Smooth muscle cell (in vitro differentiated cells): ENCODE data around the gene HTR3E. TPM values are rescaled to one million over a fixed set of nuclear protein-coding genes. Genes with fewer than 3 reads are reported as not detected.
"Not testable (repeated sequence)": the region's sequence is repeated elsewhere in the genome, so short reads cannot be mapped to it uniquely, and the experiment has no call there.

Experiments
- DNase-seq: peaks from one replicate; lab custom pipeline; 2025; ENCODE audit not compliant: unreplicated experiment; lab: John Stamatoyannopoulos, UW
- H2AFZ ChIP-seq: fragments of 200-600 bp; sonication (generic); 2 replicates; pipeline ENCODE4 v1.6.0; 2016; ENCODE audit warnings: antibody characterized with exemption, low read depth, mild to moderate bottlenecking
- H3F3A ChIP-seq: fragments of 200-600 bp; sonication (generic); 2 replicates; pipeline ENCODE4 v1.6.0; 2017; ENCODE audit warnings: antibody characterized with exemption, low read depth
- H3K27ac ChIP-seq: fragments of 200-600 bp; sonication (generic); 2 replicates; pipeline ENCODE4 v1.5.1; 2016; ENCODE audit warnings: low read depth, mild to moderate bottlenecking
- H3K27me3 ChIP-seq: fragments of 200-600 bp; sonication (generic); 2 replicates; pipeline ENCODE4 v1.6.1; 2016; ENCODE audit warnings: low read depth, mild to moderate bottlenecking
- H3K36me3 ChIP-seq: fragments of 200-600 bp; sonication (generic); 2 replicates; pipeline ENCODE4 v1.5.1; 2016; ENCODE audit warnings: low read depth
- H3K4me1 ChIP-seq: fragments of 200-600 bp; sonication (generic); 2 replicates; pipeline ENCODE4 v1.5.1; 2016; ENCODE audit warnings: low read depth
- H3K4me2 ChIP-seq: fragments of 200-600 bp; sonication (generic); 2 replicates; pipeline ENCODE4 v1.6.0; 2016; ENCODE audit warnings: mild to moderate bottlenecking
- H3K4me3 ChIP-seq: fragments of 200-600 bp; sonication (generic); 2 replicates; pipeline ENCODE4 v1.5.1; 2016; ENCODE audit warnings: mild to moderate bottlenecking
- H3K79me2 ChIP-seq: fragments of 200-600 bp; sonication (generic); 2 replicates; pipeline ENCODE4 v1.6.0; 2016; ENCODE audit warnings: low read depth, mild to moderate bottlenecking
- H3K9ac ChIP-seq: fragments of 200-600 bp; sonication (generic); 2 replicates; pipeline ENCODE4 v1.6.0; 2016; ENCODE audit warnings: low read depth
- H3K9me3 ChIP-seq: fragments of 200-600 bp; sonication (generic); replicated peaks from 2 replicates; pipeline ENCODE4 v1.5.1; 2016; ENCODE audit warnings: low read depth
- H4K20me1 ChIP-seq: fragments of 200-600 bp; sonication (generic); 2 replicates; pipeline ENCODE4 v1.6.0; 2016; ENCODE audit warnings: low read depth
- CTCF ChIP-seq: fragments of 200-600 bp; sonication (generic); IDR thresholded peaks from 2 replicates; pipeline ENCODE4 v1.5.1; 2017; ENCODE audit warnings: borderline replicate concordance, mild to moderate bottlenecking, antibody characterized with exemption; ENCODE audit not compliant: insufficient read depth, poor library complexity, severe bottlenecking
- WGBS: methylation state at CpG from one replicate; pipeline ENCODE4 v1.1.7; 2016; ENCODE audit warnings: low lambda C conversion rate; 5-methylcytosine and 5-hydroxymethylcytosine counted together
- polyA plus RNA-seq: library from polyadenylated mRNA; unstranded; fragments of >200 nt; fragmentation: Nextera tagmentation; extraction: Ambion mirVana; gene quantifications from 2 replicates; pipeline ENCODE4 v1.2.1, GENCODE V29; 2016
- total RNA-seq: library from RNA; depleted of rRNA; stranded (reverse); fragments of >200 nt; gene quantifications from 2 replicates; pipeline ENCODE4 v1.2.3, GENCODE V29; 2014

HTR3E gene
- total and polyA plus RNA-seq, 2 experiments from 2014 or later, result not detected

GRCh38 chr3:184149123-184149522 is 52.3 kb downstream of the HTR3E start:
- H3F3A ChIP-seq, result no peaks in the 10 kb centered on the region
- no peak overlapping the region for H3K9ac ChIP-seq
- H3K27me3 ChIP-seq, result no peaks in the 10 kb centered on the region
- no peaks in the 10 kb centered on the region for H3K9me3 ChIP-seq
- H3K79me2 ChIP-seq, result no peaks in the 10 kb centered on the region
- no peaks in the 10 kb centered on the region for H3K4me1 ChIP-seq
- no peak overlapping the region for H3K4me2 ChIP-seq
- H3K27ac ChIP-seq, result no peak overlapping the region
- no peak overlapping the region for H2AFZ ChIP-seq
- no peak for TF ChIP-seq CTCF
- no peak overlapping the region for H3K4me3 ChIP-seq
- no peaks in the 10 kb centered on the region for H3K36me3 ChIP-seq
- 95% methylated on average over 6 of the region's 6 CpGs for WGBS
- no peak for DNase-seq
- no peaks in the 10 kb centered on the region for H4K20me1 ChIP-seq

GRCh38 chr3:184149770-184150169 is 52.9 kb downstream of the HTR3E start:
- not testable (repeated sequence) for DNase-seq
- 75% methylated on average over 6 of the region's 6 CpGs for WGBS

GRCh38 chr3:184154885-184155643 is 58.2 kb downstream of the HTR3E start, which contains the start of gene DVL3:
TSS of gene DVL3 (plus strand) at chr3:184155377. CDS start at chr3:184155636, 259 bp downstream.
- peak within 1 kb of the TSS; percentile 63 for H3K27ac ChIP-seq
- peak within 1 kb of the TSS; percentile 89 for H3K9ac ChIP-seq
- H3K27me3 ChIP-seq, result no peaks in the 10 kb centered on the region
- DNase-seq, result peak; percentile 44
- H4K20me1 ChIP-seq, result peaks cover 44% of the 10 kb centered on the region
- H3K36me3 ChIP-seq, result no peaks in the 10 kb centered on the region
- TF ChIP-seq CTCF, result no peak
- H3K4me2 ChIP-seq, result peak within 1 kb of the TSS; percentile 87
- peak within 1 kb of the TSS; percentile 96 for H3K4me3 ChIP-seq
- peaks cover 21% of the 10 kb centered on the region for H3K4me1 ChIP-seq
- no peaks in the 10 kb centered on the region for H3K9me3 ChIP-seq
- peak within 1 kb of the TSS; percentile 94 for H2AFZ ChIP-seq
- WGBS, result 2% methylated on average over 62 of the region's 84 CpGs
- peaks cover 44% of the 10 kb centered on the region for H3K79me2 ChIP-seq
- H3F3A ChIP-seq, result peaks cover 15% of the 10 kb centered on the region

More at GRCh38 chr3:184149770-184150169, 52.9 kb downstream of the HTR3E start:
- not testable (repeated sequence) for H3K27ac ChIP-seq, H3K4me3 ChIP-seq, H4K20me1 ChIP-seq, H3K79me2 ChIP-seq, H3K4me1 ChIP-seq, H3K4me2 ChIP-seq, H2AFZ ChIP-seq, H3K36me3 ChIP-seq, H3K9ac ChIP-seq, H3K27me3 ChIP-seq, H3F3A ChIP-seq, H3K9me3 ChIP-seq

- Histone ChIP-seq H2AFZ (peak overlapping the region; percentile 38), H3K27ac (peak overlapping the region; percentile 63), H3K36me3 (no peaks in the 10 kb centered on the region), H3K4me1 (peaks cover 21% of the 10 kb centered on the region), H3K4me3 (peak overlapping the region; percentile 96), H4K20me1 (peaks cover 52% of the 10 kb centered on the region), H3K27me3 (no peaks in the 10 kb centered on the region), H3F3A (peaks cover 15% of the 10 kb centered on the region), H3K4me2 (peak overlapping the region; percentile 87), H3K9ac (peak overlapping the region; percentile 89), H3K79me2 (peaks cover 52% of the 10 kb centered on the region), H3K9me3 (no peaks in the 10 kb centered on the region)
- peak; percentile 41 for DNase-seq
- no peak for TF ChIP-seq CTCF
- WGBS, result 2% methylated on average over 46 of the region's 47 CpGs
Observed at GRCh38 chr3:184155644-184156521, 59.0 kb downstream of the HTR3E start.
